HG02642 (cell line): ENCODE measurements around the gene BPGM.

Source experiments
- ATAC-seq: cut with Tn5 transposase; IDR thresholded peaks from one replicate; pipeline ENCODE4 v1.9.1; 2021; ENCODE audit warnings: mild to moderate bottlenecking; ENCODE audit not compliant: unreplicated experiment, poor library complexity

The BPGM gene

GRCh38 chr7:134694299-134694698 is 47.6 kb downstream of the BPGM start:
- no peak for ATAC-seq

- ATAC-seq = no peak
These were observed 48.1 kb downstream of the BPGM start for GRCh38 chr7:134694767-134695166.

GRCh38 chr7:134695321-134695860 is 48.7 kb downstream of the BPGM start:
- ATAC-seq = no peak

GRCh38 chr7:134696261-134696660 is 49.6 kb downstream of the BPGM start:
- no peak for ATAC-seq

- no peak for ATAC-seq
These were observed 50.7 kb downstream of the BPGM start for GRCh38 chr7:134697205-134697886.

- ATAC-seq = no peak
These were observed 51.8 kb downstream of the BPGM start for GRCh38 chr7:134698481-134698880.

GRCh38 chr7:134699021-134699818 is 52.6 kb downstream of the BPGM start:
- ATAC-seq = no peak

- ATAC-seq = no peak
These were observed 53.2 kb downstream of the BPGM start for GRCh38 chr7:134699899-134700298.

- ATAC-seq = no peak
These were observed 54.6 kb downstream of the BPGM start for GRCh38 chr7:134701272-134701671.

- no peak for ATAC-seq
These were observed 56.0 kb downstream of the BPGM start for GRCh38 chr7:134702366-134703240.

GRCh38 chr7:134703241-134703594 is 56.6 kb downstream of the BPGM start:
- ATAC-seq = no peak

GRCh38 chr7:134703782-134704181 is 57.1 kb downstream of the BPGM start:
- ATAC-seq = no peak

- ATAC-seq = no peak
These were observed 58.2 kb downstream of the BPGM start for GRCh38 chr7:134704827-134705226.

GRCh38 chr7:134705716-134706115 is 59.1 kb downstream of the BPGM start:
- ATAC-seq = no peak

GRCh38 chr7:134706468-134706867 is 59.8 kb downstream of the BPGM start:
- ATAC-seq = no peak

- no peak for ATAC-seq
These were observed 61.2 kb downstream of the BPGM start for GRCh38 chr7:134707663-134708378.

GRCh38 chr7:134708692-134709091 is 62.0 kb downstream of the BPGM start:
- ATAC-seq = no peak

GRCh38 chr7:134709197-134709596 is 62.5 kb downstream of the BPGM start:
- ATAC-seq = no peak

GRCh38 chr7:134710511-134710853 is 63.8 kb downstream of the BPGM start:
- ATAC-seq = no peak
